CD4-positive, alpha-beta T cell treated with Interleukin-17A for 1 hour (primary cell): ENCODE measurements around the gene OR51V1.
"Not testable (repeated sequence)": the region's sequence is repeated elsewhere in the genome, so short reads cannot be mapped to it uniquely, and the experiment has no call there.

Experiments used
- DNase-seq: peaks from one replicate; pipeline ENCODE4 v3.0.0-alpha.2; 2020

OR51V1 gene

DNA sequence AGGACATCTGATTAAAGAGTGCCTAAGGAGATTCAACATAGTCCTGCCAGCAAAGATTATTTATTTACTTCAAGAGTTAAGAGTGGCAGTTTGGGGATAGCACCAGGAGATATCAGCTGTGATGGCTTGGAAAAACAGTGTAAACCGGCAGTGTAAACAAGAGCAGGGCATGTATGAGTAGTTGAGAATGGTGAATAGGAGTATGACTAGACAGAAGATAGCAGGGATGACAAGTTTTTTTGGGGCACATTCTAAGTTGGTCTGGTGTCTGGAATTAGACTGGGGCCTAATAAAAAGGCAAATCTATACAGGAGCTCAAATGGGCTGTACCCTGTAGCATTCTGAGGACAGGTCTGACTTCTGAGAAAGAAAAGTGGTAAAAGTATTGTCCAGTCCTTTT, 39.4 kb downstream of the OR51V1 start:
- not testable (repeated sequence) for DNase-seq

DNA sequence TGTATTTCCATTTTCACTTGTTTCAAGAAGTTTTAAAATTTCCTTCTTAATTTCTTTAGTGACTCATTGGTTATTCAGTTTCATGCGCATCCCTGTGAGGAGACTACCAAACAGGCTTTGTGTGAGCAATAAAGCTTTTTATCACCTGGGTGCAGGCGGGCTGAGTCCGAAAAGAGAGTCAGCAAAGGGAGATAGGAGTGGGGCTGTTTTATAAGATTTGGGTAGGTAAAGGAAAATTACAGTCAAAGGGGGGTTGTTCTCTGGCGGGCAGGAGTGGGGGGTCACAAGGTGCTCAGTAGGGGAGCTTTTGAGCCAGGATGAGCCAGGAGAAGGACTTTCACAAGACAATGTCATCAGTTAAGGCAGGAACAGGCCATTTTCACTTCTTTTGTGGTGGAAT, 40.3 kb downstream of the OR51V1 start:
- DNase-seq = not testable (repeated sequence)

DNA sequence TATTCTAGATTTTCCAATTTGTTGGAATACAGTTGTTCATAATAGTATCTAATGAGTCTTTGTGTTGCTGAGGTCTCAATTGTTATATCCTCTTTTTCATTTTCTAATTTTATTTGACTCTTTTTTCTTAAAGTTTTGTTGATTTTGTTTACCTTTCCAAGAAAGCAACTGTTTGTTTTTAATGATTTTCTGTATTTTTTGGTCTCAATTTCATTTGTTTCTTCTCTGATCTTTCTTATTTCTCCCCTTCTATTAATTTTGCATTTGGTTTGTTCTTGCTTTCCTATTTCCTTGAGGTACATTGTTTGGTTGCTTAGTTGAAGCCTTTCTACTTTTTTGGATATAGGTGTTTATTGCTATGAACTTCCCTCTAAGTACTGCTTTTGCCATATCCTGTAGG, 40.7 kb downstream of the OR51V1 start:
- no peak for DNase-seq

DNA sequence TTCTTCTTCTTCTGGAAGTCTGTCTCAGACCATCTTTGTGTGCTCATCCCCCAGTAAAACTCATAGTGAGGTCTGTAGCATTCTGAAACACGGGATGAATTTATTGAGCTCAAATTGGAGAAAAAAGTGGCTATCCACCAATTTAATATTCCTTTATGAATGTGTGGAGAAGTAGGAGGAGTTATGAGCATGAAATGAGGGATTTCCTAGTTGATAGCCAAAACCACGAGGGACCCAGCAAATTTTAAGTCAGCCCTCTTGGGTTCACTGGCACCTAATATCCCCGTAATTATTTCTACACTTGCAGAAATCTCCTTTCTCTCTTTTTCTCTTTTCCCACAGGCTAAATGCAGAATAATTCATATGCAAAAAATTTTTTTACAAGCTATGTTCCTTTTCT, 45.8 kb downstream of the OR51V1 start, which contains the start of gene OR52A1:
Gene OR52A1 (minus strand): TSS at position 101 of the 400 bp plus-strand sequence. CDS start 2,388 bp downstream, outside the sequence.
- DNase-seq = no peak

DNA sequence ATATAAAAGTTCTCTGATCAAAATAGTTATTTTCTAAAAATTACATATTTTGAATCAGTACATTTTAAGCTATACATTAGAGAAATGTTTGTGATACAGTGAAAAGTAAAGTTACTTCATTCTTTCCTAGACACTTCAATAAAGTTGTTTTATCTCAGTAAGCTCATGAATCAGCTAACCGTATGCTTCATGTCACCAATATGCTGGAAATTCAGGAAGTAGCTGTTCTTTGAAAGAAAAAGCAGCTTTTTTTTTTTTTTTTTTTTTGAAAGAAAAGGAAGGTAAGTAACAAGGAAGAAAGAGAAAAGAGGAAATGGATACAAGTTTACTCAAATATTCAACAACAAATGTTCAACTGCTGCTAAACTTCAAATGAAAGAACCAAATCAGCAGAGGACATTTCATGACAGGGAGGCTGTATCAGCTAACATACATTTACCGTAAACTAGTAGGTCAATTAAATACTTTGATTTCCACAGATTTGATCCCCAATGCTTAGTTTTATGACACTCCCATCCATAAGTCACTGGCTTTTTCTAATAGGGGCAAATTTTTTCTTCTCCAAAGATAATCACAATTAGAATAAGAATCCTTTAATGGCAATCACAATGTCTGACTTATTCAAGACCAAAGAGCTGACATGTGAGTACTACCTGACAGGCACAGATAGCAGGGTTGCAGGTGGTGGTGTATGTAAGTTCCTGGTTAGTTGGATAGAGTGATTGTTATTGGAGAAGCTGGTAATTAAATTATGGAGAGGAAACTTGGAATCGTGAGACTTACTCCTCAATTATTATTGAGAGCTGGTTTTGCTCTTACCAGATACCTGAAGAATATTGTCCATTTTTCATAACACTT, 46.7 kb downstream of the OR51V1 start:
- DNase-seq = no peak

DNA sequence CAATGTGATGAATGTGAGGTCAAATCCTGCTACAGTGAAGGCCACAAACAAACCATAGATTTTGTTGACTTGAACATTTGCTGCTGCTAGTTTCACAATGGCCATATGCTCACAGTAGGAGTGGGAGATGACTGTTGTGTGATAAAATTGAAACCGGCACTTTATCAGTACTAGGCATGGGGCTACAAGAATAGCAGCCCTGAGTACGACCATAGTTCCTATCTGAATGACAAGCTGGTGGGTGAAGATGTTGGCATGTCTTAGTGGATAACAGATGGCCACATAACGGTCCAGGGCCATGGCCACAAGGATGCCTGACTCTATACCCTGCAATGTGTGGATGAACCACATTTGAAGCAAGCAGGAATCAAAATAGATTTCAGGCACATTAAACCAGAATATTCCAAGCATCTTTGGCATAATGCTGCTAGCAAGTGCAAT, 48.7 kb downstream of the OR51V1 start:
- no peak for DNase-seq
